B cell (primary cell): Measurements from ENCODE around the gene NUDCD3.

Experiments used
- CTCF ChIP-seq: fragments of 200-600 bp; IDR thresholded peaks from one replicate; pipeline ENCODE4 v1.8.0; 2022; ENCODE audit warnings: antibody characterized with exemption, mild to moderate bottlenecking
- EZH2 ChIP-seq: IDR thresholded peaks from 2 replicates; pipeline ENCODE4 v1.6.1; 2012; ENCODE audit warnings: borderline replicate concordance, low read depth, mild to moderate bottlenecking, moderate library complexity, low read length; ENCODE audit not compliant: insufficient read depth, poor library complexity, severe bottlenecking

- TF ChIP-seq CTCF (no peak), EZH2 (no peak)
Observed at GRCh38 chr7:44511863-44512468, 21.5 kb upstream of the NUDCD3 start.
